ENCODE measurements around the gene KLHL29.

The KLHL29 gene

DNA sequence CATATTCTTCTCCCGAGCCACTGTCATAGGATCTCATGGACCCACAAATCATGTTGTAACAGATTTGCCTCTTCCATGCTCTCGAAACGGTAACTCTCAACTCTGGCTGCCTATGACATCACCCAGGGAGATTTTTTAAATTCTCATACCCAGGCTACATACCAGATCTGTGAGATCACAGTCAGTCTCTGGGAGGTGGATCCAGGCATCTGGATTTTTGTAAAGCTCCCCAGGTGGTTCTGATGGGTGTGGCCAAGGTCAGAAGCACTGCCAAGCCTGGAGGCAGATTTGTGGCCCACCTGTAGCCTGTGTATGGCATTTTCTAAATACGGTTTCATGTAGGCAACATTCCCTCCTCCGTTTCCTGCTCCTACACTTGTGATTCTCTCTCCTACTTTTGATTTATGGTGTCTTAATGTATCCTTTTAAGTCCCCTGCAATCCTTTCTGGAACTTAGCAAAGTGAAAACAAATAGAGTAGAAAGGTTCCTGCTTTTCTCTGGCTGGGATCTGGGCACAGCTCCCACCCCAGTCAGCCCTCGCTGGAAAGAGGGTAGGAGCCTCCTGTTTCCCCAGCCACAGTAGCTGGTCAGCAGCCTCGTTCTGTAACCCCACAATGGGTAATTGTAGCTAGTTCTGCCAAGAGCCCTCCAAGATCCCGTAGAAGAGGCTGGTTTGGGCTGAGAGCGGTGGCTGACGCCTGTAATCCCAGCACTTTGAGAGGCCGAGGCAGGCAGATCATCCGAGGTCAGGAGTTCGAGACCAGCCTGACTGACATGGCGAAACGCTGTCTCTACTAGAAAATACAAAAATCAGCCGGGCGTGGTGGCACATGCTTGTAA, 96.2 kb downstream of the KLHL29 start:
- TF ChIP-seq ZFX (IDR thresholded peaks at IDR 0.05) = no peak
- TF ChIP-seq, protein P1, sequence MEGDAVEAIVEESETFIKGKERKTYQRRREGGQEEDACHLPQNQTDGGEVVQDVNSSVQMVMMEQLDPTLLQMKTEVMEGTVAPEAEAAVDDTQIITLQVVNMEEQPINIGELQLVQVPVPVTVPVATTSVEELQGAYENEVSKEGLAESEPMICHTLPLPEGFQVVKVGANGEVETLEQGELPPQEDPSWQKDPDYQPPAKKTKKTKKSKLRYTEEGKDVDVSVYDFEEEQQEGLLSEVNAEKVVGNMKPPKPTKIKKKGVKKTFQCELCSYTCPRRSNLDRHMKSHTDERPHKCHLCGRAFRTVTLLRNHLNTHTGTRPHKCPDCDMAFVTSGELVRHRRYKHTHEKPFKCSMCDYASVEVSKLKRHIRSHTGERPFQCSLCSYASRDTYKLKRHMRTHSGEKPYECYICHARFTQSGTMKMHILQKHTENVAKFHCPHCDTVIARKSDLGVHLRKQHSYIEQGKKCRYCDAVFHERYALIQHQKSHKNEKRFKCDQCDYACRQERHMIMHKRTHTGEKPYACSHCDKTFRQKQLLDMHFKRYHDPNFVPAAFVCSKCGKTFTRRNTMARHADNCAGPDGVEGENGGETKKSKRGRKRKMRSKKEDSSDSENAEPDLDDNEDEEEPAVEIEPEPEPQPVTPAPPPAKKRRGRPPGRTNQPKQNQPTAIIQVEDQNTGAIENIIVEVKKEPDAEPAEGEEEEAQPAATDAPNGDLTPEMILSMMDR (conservative IDR thresholded peaks at IDR 0.05) = no peak
- H3K27ac ChIP-seq = no peak overlapping the region

DNA sequence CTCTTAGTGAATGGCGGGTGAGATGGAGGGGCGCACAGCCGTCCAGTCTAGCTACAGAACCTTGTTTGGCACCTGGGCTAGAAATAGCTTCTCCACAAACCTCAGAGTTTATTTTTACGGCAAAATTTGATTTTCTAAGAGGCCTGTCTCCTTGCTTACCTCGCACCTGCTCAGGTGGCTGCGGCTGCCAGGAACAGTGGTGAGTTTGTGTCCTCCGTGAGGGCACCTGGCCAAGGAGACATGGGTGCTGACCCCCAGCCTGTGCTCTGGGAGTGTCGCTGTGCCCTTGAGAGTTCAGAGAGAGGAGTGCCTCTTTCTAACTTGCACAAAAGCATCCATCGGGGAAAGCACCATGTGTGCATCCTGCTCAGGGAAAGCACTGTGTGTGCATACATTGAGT, 97.2 kb downstream of the KLHL29 start:
- TF ChIP-seq, protein P1 (conservative IDR thresholded peaks at IDR 0.05) = no peak
- TF ChIP-seq ZFX (IDR thresholded peaks at IDR 0.05) = no peak
- H3K27ac ChIP-seq = no peak overlapping the region

DNA sequence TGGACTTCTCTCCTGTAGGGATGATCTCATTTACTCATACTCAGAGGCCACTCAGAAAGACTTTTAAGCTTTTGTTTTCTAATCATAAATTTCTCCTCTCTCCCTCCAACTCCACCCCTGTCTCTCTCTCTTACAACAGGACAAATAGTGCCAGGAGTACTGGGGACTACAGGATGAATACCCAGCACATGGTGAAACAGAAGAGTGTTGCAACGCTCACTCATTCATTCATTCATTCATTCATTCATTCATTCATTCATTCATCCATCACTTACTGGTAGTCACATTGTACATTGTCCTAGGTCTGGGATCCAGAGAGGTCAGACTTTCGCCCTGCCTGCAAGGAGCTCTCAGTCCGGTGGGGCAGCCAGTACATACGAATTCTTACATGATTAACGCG, 97.6 kb downstream of the KLHL29 start:
- TF ChIP-seq, protein P1 (conservative IDR thresholded peaks at IDR 0.05) = no peak
- no peak for TF ChIP-seq ZFX (IDR thresholded peaks at IDR 0.05)
- H3K27ac ChIP-seq = no peak overlapping the region

DNA sequence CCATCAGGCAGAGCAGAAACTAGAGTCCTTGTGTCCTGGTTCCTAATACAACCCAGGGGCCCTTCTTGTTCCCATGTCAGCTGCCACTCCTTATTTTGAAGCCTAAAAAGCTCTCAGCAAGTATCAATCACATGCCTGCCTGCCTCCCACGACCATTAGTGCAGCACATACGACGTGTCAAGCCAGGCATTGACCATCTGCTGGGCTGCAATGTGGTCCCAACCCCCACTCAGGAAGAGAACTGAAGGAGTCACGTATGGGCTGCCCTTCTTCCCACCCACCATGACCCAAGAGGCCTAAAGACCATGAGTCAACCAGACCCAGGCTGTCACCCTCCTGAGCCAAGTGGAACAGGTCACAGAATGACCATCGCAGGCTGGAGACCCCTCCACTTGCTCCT, 98.8 kb downstream of the KLHL29 start:
- no peak for TF ChIP-seq ZFX (IDR thresholded peaks at IDR 0.05)
- TF ChIP-seq, protein P1 (conservative IDR thresholded peaks at IDR 0.05) = no peak
- no peak overlapping the region for H3K27ac ChIP-seq

DNA sequence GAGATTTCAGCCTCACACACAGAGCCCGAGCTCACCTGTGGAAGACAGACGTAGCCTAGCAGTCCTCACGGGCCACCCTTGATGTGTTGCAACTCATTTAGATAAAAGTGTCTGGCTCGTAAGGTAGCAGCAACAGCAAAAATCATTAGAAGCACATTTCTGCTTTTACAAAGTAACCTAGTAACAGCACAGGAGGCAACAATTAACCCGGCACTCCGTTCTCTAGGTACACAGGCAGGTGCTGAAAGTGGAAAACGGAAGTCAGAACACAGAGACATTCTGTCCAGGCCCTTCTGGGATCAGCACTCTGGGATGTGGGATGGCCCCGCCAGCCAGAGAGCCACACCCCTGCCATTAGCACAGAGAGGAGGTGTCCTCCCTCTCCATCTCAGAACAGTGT, 99.3 kb downstream of the KLHL29 start:
- TF ChIP-seq, protein P1 (conservative IDR thresholded peaks at IDR 0.05) = no peak
- TF ChIP-seq ZFX (IDR thresholded peaks at IDR 0.05) = no peak
- H3K27ac ChIP-seq = no peak overlapping the region

DNA sequence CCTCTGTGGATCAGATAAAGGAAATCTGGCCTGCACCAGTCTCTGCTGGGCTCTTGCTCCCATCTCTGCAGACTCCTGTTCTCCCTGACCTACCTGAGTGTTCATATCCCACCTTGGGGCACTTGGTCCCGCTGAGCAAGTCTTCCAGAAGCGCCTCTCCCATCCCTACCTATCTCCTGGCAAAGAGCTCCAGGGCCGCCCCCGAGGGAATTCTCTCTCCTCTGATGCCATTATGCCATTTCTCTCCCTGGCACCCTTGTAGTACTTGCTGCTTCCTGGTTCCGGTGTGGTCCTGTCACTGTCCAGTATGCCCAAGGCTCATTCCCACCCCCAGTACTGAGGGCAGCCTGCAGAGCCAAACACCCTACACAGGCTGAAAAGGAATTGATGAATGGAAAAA, 99.8 kb downstream of the KLHL29 start:
- H3K27ac ChIP-seq = no peak overlapping the region
- TF ChIP-seq, protein P1 (conservative IDR thresholded peaks at IDR 0.05) = no peak
- no peak for TF ChIP-seq ZFX (IDR thresholded peaks at IDR 0.05)

DNA sequence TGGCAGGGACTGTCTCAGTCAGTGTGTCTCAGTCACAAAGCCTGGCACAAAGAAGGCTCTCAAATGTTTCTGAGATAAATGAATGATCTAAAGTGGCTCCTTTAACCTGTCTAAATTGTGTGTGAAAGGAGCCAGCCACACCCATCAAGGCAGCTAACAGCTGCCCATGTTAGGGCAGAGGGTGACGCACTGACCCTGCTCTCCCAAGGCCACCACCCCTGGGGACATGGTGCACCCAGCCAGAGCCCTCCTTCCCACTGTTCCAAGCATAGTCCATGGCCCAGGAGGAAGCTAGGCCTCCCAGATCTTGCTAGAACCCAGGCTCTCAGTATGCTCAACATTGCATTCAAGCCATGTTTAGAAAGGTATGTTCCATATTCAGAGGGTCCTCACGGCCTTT, 100.3 kb downstream of the KLHL29 start:
- TF ChIP-seq, protein P1 (conservative IDR thresholded peaks at IDR 0.05) = no peak
- TF ChIP-seq ZFX (IDR thresholded peaks at IDR 0.05) = no peak
- no peak overlapping the region for H3K27ac ChIP-seq
